Parathyroid adenoma (tissue), 2 donors: Measurements from ENCODE around the gene HIRA.

ENCODE experiments used
- H2AFZ ChIP-seq: fragments of 300-600 bp; sonication (generic); one replicate; pipeline ENCODE4 v1.7.0; 2017; ENCODE audit warnings: antibody characterized with exemption, mild to moderate bottlenecking
- H3K27ac ChIP-seq: fragments of 300-600 bp; sonication (generic); one replicate; pipeline ENCODE4 v1.7.0; 2017
- H3K27me3 ChIP-seq: fragments of 300-600 bp; sonication (generic); one replicate; pipeline ENCODE4 v1.7.0; 2017; ENCODE audit warnings: low read length; ENCODE audit not compliant: control insufficient read depth, insufficient read depth
- H3K36me3 ChIP-seq: fragments of 300-600 bp; sonication (generic); one replicate; pipeline ENCODE4 v1.7.0; 2017; ENCODE audit warnings: low read length; ENCODE audit not compliant: control insufficient read depth, insufficient read depth
- H3K4me1 ChIP-seq: fragments of 300-600 bp; sonication (generic); one replicate; pipeline ENCODE4 v1.7.0; 2017; ENCODE audit warnings: control low read depth
- H3K4me2 ChIP-seq: fragments of 300-600 bp; sonication (generic); one replicate; pipeline ENCODE4 v1.7.0; 2017; ENCODE audit warnings: low read length
- H3K4me3 ChIP-seq: fragments of 300-600 bp; sonication (generic); one replicate; pipeline ENCODE4 v1.7.0; 2017; ENCODE audit warnings: low read depth, low read length
- H3K79me2 ChIP-seq: fragments of 300-600 bp; sonication (generic); one replicate; pipeline ENCODE4 v1.7.0; 2017; ENCODE audit warnings: control low read depth
- H3K9ac ChIP-seq: fragments of 300-600 bp; sonication (generic); one replicate; pipeline ENCODE4 v1.7.0; 2017; ENCODE audit warnings: mild to moderate bottlenecking
- H3K9me3 ChIP-seq: fragments of 300-600 bp; sonication (generic); one replicate; pipeline ENCODE4 v1.7.0; 2017; ENCODE audit warnings: low read length; ENCODE audit not compliant: control insufficient read depth
- CTCF ChIP-seq: fragments of 300-600 bp; sonication (generic); IDR thresholded peaks from one replicate; pipeline ENCODE4 v1.7.0; 2017; ENCODE audit warnings: antibody characterized with exemption, mild to moderate bottlenecking
- donor health status: primary hyperparathyroidism.

The HIRA gene

GRCh38 chr22:19359554-19360299, 71.8 kb downstream of the HIRA start:
- Histone ChIP-seq H3K9ac (no peak overlapping the region), H3K4me1 (no peaks in the 10 kb centered on the region), H3K27ac (no peak overlapping the region), H3K36me3 (no peaks in the 10 kb centered on the region), H3K9me3 (no peaks in the 10 kb centered on the region), H3K79me2 (no peaks in the 10 kb centered on the region), H3K4me2 (no peak overlapping the region), H3K4me3 (no peak overlapping the region), H2AFZ (no peak overlapping the region), H3K27me3 (no peaks in the 10 kb centered on the region)
- no peak for TF ChIP-seq CTCF

- Histone ChIP-seq H3K4me1 (no peaks in the 10 kb centered on the region), H3K36me3 (no peaks in the 10 kb centered on the region), H3K9ac (no peak overlapping the region), H3K9me3 (no peaks in the 10 kb centered on the region), H3K4me2 (no peak overlapping the region), H3K79me2 (no peaks in the 10 kb centered on the region), H2AFZ (no peak overlapping the region), H3K27me3 (no peaks in the 10 kb centered on the region), H3K27ac (no peak overlapping the region), H3K4me3 (no peak overlapping the region)
- no peak for TF ChIP-seq CTCF
These were observed 72.6 kb downstream of the HIRA start for GRCh38 chr22:19358703-19359553.

- H3K4me3 ChIP-seq: no peak overlapping the region
- no peaks in the 10 kb centered on the region for H3K36me3 ChIP-seq
- H3K27me3 ChIP-seq: no peaks in the 10 kb centered on the region
- no peak for TF ChIP-seq CTCF
- no peak overlapping the region for H3K27ac ChIP-seq
- H3K9ac ChIP-seq: no peak overlapping the region
- no peaks in the 10 kb centered on the region for H3K4me1 ChIP-seq
- no peaks in the 10 kb centered on the region for H3K9me3 ChIP-seq
- H2AFZ ChIP-seq: no peak overlapping the region
- H3K4me2 ChIP-seq: no peak overlapping the region
- H3K79me2 ChIP-seq: no peaks in the 10 kb centered on the region
These were observed 73.3 kb downstream of the HIRA start for GRCh38 chr22:19358195-19358594.

- no peak overlapping the region for H3K4me2 ChIP-seq
- H3K9ac ChIP-seq: no peak overlapping the region
These were observed 74.0 kb downstream of the HIRA start for GRCh38 chr22:19357270-19358105.

More at GRCh38 chr22:19357270-19358105, 74.0 kb downstream of the HIRA start:
- Histone ChIP-seq H3K36me3 (no peaks in the 10 kb centered on the region), H2AFZ (no peak overlapping the region), H3K9me3 (no peaks in the 10 kb centered on the region), H3K27ac (no peak overlapping the region), H3K4me3 (no peak overlapping the region), H3K27me3 (no peaks in the 10 kb centered on the region), H3K4me1 (no peaks in the 10 kb centered on the region), H3K79me2 (no peaks in the 10 kb centered on the region)
- no peak for TF ChIP-seq CTCF
